SK-N-SH treated with all-trans-retinoic acid at 6 μM for 48 hours (cell line): ENCODE data around the gene COL23A1.

Experiments
- ATAC-seq: fragments of 200-7000 bp; cut with Tn5 transposase; 3 replicates; pipeline ENCODE4 v1.9.1; 2020; ENCODE audit warnings: mild to moderate bottlenecking, moderate library complexity
- CREB5 ChIP-seq: fragments of 250-450 bp; sonication (Bioruptor Pico); IDR thresholded peaks from 2 replicates; pipeline ENCODE4 v1.5.1; 2020; ENCODE audit warnings: low read depth, mild to moderate bottlenecking, moderate library complexity
- CSDC2 ChIP-seq: fragments of 250-450 bp; sonication (Bioruptor Pico); IDR thresholded peaks from 2 replicates; pipeline ENCODE4 v1.5.0; 2020; ENCODE audit warnings: mild to moderate bottlenecking, moderate library complexity
- ESRRG ChIP-seq: fragments of 250-450 bp; sonication (Bioruptor Pico); IDR thresholded peaks from 2 replicates; pipeline ENCODE4 v1.6.1; 2021; ENCODE audit warnings: mild to moderate bottlenecking
- GLIS3 ChIP-seq: fragments of 250-450 bp; sonication (Bioruptor Pico); IDR thresholded peaks from 2 replicates; pipeline ENCODE4 v1.5.0; 2020; ENCODE audit warnings: mild to moderate bottlenecking, moderate library complexity
- ISL1 ChIP-seq: fragments of 250-450 bp; sonication (Bioruptor Pico); IDR thresholded peaks from 2 replicates; pipeline ENCODE4 v2.1.2; 2022; ENCODE audit warnings: mild to moderate bottlenecking, moderate library complexity
- OSR1 ChIP-seq: fragments of 250-450 bp; sonication (Bioruptor Pico); IDR thresholded peaks from 2 replicates; pipeline ENCODE4 v1.8.0; 2022; ENCODE audit warnings: moderate library complexity, mild to moderate bottlenecking, inconsistent platforms
- PATZ1 ChIP-seq: fragments of 250-450 bp; sonication (Bioruptor Pico); IDR thresholded peaks from 2 replicates; pipeline ENCODE4 v1.8.0; 2020; ENCODE audit warnings: mild to moderate bottlenecking, moderate library complexity, borderline replicate concordance
- POU6F1 ChIP-seq: fragments of 250-450 bp; sonication (Bioruptor Pico); IDR thresholded peaks from 2 replicates; pipeline ENCODE4 v1.8.0; 2021; ENCODE audit warnings: low read depth, mild to moderate bottlenecking, moderate library complexity, borderline replicate concordance
- RARB ChIP-seq: fragments of 250-450 bp; sonication (Bioruptor Pico); IDR thresholded peaks from 2 replicates; pipeline ENCODE4 v1.8.0; 2021; ENCODE audit warnings: mild to moderate bottlenecking, moderate library complexity
- TCF4 ChIP-seq: fragments of 250-450 bp; sonication (Bioruptor Pico); IDR thresholded peaks from 2 replicates; pipeline ENCODE4 v1.8.0; 2021; ENCODE audit warnings: mild to moderate bottlenecking, moderate library complexity, borderline replicate concordance
- TOX ChIP-seq: fragments of 250-450 bp; sonication (Bioruptor Pico); IDR thresholded peaks from 2 replicates; pipeline ENCODE4 v1.8.0; 2021; ENCODE audit warnings: mild to moderate bottlenecking, moderate library complexity, borderline replicate concordance
- TSHZ2 ChIP-seq: fragments of 250-450 bp; sonication (Bioruptor Pico); IDR thresholded peaks from 2 replicates; pipeline ENCODE4 v1.5.0; 2020; ENCODE audit warnings: mild to moderate bottlenecking, moderate library complexity
- ZFP30 ChIP-seq: fragments of 450-650 bp; formaldehyde crosslinking; IDR thresholded peaks from 2 replicates; pipeline ENCODE4 v1.5.0; 2022; ENCODE audit warnings: mild to moderate bottlenecking, moderate library complexity
- ZNF565 ChIP-seq: fragments of 450-650 bp; formaldehyde crosslinking; conservative IDR thresholded peaks from 2 replicates; pipeline ENCODE4 v1.5.0; 2020; ENCODE audit warnings: low read depth, mild to moderate bottlenecking, moderate library complexity
- ZNF70 ChIP-seq: fragments of 450-650 bp; formaldehyde crosslinking; IDR thresholded peaks from 2 replicates; pipeline ENCODE4 v1.5.0; 2020; ENCODE audit warnings: mild to moderate bottlenecking, moderate library complexity
- ZNF8 ChIP-seq: fragments of 450-650 bp; formaldehyde crosslinking; IDR thresholded peaks from 2 replicates; pipeline ENCODE4 v1.5.0; 2020; ENCODE audit warnings: mild to moderate bottlenecking, moderate library complexity

Gene COL23A1

GRCh38 chr5:178213003-178213461 lies 377.2 kb downstream of the COL23A1 start (continued):
- TF ChIP-seq TSHZ2 (CRISPR knock-in tag), result no peak

- ATAC-seq, result peak; percentile 1; the same call in 2 of the 3 replicates
Observed at GRCh38 chr5:178212241-178213002, 377.8 kb downstream of the COL23A1 start.

GRCh38 chr5:178211095-178212048 lies 378.8 kb downstream of the COL23A1 start:
- ATAC-seq, result no peak
- TF ChIP-seq PATZ1 (no peak), ZNF8 (no peak), CREB5 (CRISPR knock-in tag) (no peak), GLIS3 (no peak), ZFP30 (no peak), RARB (CRISPR knock-in tag) (no peak), TSHZ2 (CRISPR knock-in tag) (no peak), ZNF565 (CRISPR knock-in tag) (no peak), ISL1 (CRISPR knock-in tag) (no peak), TOX (CRISPR knock-in tag) (no peak), CSDC2 (CRISPR knock-in tag) (no peak)

More at GRCh38 chr5:178212241-178213002, 377.8 kb downstream of the COL23A1 start:
- no peak for TF ChIP-seq RARB (CRISPR knock-in tag)
- TF ChIP-seq ZNF565 (CRISPR knock-in tag), result no peak
- TF ChIP-seq ZNF70, result no peak
- no peak for TF ChIP-seq OSR1 (CRISPR knock-in tag)
- TF ChIP-seq POU6F1 (CRISPR knock-in tag), result no peak
- no peak for TF ChIP-seq ISL1 (CRISPR knock-in tag)
- TF ChIP-seq CSDC2 (CRISPR knock-in tag), result no peak
- no peak for TF ChIP-seq TSHZ2 (CRISPR knock-in tag)
- no peak for TF ChIP-seq TCF4 (CRISPR knock-in tag)
- no peak for TF ChIP-seq ZFP30
- no peak for TF ChIP-seq ZNF8
- TF ChIP-seq GLIS3, result no peak
- TF ChIP-seq ESRRG, result no peak
